Activated CD8-positive, alpha-beta memory T cell treated with anti-CD3 and anti-CD28 coated beads for 36 hours (primary cell): Measurements from ENCODE around the gene SCAMP2. TPM values are rescaled to one million over a fixed set of nuclear protein-coding genes. Genes with fewer than 3 reads are reported as not detected.

ENCODE experiments used
- CTCF ChIA-PET: fragments of 350-600 bp; sonication (Branson Sonifier 250); formaldehyde crosslinking; loops from one replicate; lab custom pipeline; 2021; ENCODE audit warnings: antibody characterized with exemption; lab: Charles Lee
- POLR2A ChIA-PET: fragments of 350-600 bp; sonication (Branson Sonifier 250); formaldehyde crosslinking; loops from one replicate; lab custom pipeline; 2021; ENCODE audit warnings: antibody characterized with exemption; lab: Charles Lee
- total RNA-seq, 2 experiments: library from RNA; stranded (reverse); gene quantifications; one replicate each; pipeline ENCODE4 v1.2.3, GENCODE V29; 2021

Gene SCAMP2, protein sequence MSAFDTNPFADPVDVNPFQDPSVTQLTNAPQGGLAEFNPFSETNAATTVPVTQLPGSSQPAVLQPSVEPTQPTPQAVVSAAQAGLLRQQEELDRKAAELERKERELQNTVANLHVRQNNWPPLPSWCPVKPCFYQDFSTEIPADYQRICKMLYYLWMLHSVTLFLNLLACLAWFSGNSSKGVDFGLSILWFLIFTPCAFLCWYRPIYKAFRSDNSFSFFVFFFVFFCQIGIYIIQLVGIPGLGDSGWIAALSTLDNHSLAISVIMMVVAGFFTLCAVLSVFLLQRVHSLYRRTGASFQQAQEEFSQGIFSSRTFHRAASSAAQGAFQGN
- total RNA-seq, result 10 to 100 TPM; 71.1 to 73.3 TPM

DNA sequence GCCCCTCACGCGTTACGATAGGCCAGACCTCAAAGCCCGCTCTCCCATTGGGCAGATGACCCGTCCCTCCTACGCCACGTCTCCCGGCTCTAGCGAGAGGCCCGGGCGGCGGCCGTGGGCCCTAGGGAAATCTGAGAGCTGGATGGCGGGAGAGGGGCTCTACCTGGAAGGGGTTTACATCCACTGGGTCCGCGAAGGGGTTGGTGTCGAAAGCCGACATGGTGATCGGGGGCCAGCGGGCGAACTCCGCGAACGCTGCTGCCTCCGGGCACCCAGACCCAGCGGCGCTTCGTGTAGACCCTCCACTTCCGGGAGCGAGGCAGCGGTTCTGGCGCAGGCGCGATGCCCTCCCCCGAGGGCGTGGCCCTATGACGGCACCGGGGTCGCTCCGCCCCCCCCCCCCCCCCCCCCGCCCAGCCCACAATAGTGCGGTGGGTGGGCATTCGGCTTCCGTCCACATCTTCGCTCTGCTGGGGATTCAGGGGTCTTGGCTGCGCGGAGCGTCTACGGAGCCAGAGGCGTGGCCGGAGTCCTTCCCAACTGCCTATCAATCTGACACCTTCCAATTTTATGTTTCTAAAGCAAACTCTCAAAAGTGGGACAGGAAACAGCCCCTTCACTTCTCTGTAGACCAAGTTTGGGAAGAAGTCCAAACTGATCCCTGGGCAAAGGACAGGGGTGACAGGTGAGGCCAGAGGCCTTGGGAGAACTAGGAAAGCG, at the start of gene SCAMP2:
SCAMP2 (minus strand) TSS at position 330 of the 720 bp plus-strand sequence; CDS start at position 220, 110 bp downstream.
- CTCF ChIA-PET, result interaction anchor here (0.6 to 1.3 kb wide), 3 partner anchors 15 to 33 kb away, joined by 3 to 6 read pairs (median 4); partner anchors contain the start of gene FAM219B
- POLR2A ChIA-PET, result interaction anchor here (1.1 kb wide), 1 partner anchor 17 kb away, joined by 4 read pairs; the partner anchor contains the start of gene MPI

DNA sequence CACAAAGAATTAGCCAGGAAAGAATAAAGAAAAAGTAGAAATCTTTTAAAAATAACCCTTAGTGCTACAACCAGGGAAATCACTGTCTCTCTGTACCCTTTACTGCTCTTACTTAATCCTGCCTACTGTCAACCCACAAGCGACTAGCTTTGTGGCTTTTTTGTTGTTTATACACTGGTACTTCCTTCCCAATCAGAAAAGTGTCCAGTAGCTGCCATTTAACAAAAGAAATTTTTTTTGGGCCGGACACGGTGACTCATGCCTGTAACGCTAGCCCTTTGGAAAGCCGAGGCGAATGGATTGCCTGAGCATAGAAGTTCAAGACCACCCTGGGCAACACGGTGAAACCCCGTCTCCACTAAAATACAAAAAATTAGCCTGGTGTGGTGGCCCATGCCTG, 47.3 kb upstream of the SCAMP2 start:
- ChIA-PET POLR2A (no interaction called here), CTCF (interaction anchor here (0.6 to 1.1 kb wide), 2 partner anchors 13 to 165 kb away, joined by 3 to 4 read pairs; no protein-coding TSS in a partner anchor)

DNA sequence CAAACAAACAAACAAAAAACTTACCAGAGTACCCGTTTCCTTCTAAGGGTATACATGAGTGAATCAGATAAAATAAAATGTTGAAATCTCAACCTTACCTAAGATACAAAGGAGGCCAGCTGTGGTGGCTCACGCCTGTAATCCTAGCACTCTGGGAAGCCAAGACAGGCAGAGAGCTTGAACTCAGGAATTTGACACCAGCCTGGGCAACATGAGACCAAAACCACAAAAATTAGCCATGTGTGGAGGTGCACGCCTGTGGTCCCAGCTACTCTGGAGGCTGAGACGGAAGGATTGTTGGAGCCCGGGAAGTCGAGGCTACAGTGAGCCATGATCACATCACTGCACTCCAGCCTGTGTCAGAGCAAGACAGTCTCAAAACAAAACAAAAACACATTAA, 44.5 kb upstream of the SCAMP2 start:
- CTCF ChIA-PET, result interaction anchor here (1.2 kb wide), 1 partner anchor 287 kb away, joined by 3 read pairs; no protein-coding TSS in a partner anchor
- POLR2A ChIA-PET, result interaction anchor here (0.7 kb wide), 2 partner anchors 11 to 719 kb away, joined by 4 to 9 read pairs; partner anchors contain the start of gene FAM219B

DNA sequence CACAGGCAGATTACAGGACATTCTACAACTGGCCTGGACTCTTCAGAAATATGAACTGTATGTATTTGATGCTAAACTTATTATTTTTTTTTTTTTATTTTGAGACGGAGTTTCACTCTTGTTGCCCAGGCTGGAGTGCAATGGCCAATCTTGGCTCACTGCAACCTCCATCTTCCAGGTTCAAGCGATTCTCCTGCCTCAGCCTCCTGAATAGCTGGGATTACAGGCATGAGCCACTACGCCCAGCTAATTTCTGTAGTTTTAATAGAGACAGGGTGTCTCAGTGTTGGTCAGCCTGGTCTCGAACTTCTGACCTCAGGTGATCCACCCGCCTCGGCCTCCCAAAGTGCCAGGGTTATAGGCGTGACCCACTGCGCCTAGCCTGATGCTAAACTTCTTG, 40.6 kb upstream of the SCAMP2 start:
- POLR2A ChIA-PET, result interaction anchor here (0.8 kb wide), 1 partner anchor 15 kb away, joined by 3 read pairs; no protein-coding TSS in a partner anchor
- CTCF ChIA-PET, result interaction anchor here (0.9 to 4.9 kb wide), 2 partner anchors 12 to 71 kb away, joined by 3 to 27 read pairs; no protein-coding TSS in a partner anchor

DNA sequence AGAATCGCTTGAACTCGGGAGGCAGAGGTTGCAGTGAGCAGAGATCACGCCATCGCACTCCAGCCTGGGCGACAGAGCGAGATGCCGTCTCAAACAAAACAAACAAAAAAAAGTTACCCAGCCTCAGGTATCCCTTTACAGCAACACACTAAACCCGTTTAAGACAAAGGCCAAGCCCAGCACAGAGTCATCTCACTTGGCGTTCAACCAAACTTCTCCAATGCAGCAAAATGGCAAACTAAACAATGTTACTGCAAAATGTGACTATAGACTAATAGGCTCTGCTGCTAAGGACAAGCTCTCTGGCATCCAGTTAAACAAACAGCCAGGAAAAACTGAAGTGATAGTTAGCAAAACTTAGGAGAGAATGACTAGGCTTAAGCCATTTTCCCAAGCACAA, 39.9 kb upstream of the SCAMP2 start:
- POLR2A ChIA-PET, result no interaction called here
- CTCF ChIA-PET, result interaction anchor here (0.9 to 4.9 kb wide), 2 partner anchors 11 to 71 kb away, joined by 3 to 27 read pairs; no protein-coding TSS in a partner anchor

DNA sequence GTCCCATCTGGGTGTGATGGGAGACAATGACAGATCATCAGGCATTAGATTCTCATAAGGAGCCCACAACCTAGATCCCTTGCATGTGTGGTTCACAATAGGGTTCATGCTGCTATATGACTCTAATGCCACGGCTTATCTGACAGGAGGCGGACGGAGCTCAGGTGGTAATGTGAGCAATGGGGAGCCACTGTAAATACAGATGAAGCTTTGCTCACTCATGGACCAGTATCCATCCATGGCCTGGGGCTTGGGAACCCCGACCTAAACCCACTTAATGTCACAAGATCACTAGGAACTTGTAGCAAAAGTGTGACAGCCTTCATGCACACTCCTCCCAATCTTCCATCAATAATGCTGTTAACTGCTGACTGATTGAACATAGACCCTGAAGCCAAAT, 35.5 kb upstream of the SCAMP2 start:
- ChIA-PET POLR2A (no interaction called here), CTCF (interaction anchor here (1.1 kb wide), 1 partner anchor 12 kb away, joined by 4 read pairs; no protein-coding TSS in a partner anchor)

DNA sequence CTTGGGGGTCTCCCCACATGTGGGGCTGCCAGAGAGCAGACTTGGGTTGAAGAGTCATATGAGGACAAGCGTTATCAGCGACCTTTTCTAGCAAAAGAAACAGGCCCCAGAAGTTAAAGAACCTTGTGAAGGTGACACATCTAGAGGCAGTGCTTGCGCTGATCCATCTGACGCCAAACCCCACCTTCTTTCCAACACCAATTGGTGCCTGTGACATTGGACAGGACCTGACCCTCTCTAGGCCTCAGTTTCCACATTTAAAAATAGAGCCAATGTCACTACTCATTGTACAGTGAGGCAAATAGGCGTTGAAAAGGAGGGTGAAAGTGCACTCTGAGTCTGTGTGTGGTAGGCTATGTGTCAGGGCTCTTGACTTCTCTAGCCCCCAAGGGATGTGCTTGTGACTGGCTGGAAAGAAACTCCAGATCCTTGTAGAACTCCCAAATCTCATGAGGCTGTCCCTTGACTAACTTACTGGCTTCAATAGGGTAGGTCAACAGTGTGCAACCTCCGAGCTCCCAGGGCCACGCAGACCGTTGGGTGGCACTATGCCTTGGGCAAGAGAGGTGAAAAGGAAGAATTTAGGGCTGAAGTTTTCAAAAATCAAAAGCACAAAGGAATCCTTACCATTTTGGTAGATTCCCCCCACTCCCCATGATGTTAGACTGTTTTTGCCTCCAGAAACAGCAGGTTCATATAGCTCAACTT, 34.2 kb upstream of the SCAMP2 start:
- ChIA-PET CTCF (interaction anchor here (1.1 to 2.6 kb wide), 4 partner anchors 13 to 63 kb away, joined by 4 to 12 read pairs (median 6); no protein-coding TSS in a partner anchor), POLR2A (interaction anchor here (0.6 to 2.3 kb wide), 5 partner anchors 9 to 136 kb away, joined by 3 to 12 read pairs (median 4); partner anchors contain the start of gene MPI)

DNA sequence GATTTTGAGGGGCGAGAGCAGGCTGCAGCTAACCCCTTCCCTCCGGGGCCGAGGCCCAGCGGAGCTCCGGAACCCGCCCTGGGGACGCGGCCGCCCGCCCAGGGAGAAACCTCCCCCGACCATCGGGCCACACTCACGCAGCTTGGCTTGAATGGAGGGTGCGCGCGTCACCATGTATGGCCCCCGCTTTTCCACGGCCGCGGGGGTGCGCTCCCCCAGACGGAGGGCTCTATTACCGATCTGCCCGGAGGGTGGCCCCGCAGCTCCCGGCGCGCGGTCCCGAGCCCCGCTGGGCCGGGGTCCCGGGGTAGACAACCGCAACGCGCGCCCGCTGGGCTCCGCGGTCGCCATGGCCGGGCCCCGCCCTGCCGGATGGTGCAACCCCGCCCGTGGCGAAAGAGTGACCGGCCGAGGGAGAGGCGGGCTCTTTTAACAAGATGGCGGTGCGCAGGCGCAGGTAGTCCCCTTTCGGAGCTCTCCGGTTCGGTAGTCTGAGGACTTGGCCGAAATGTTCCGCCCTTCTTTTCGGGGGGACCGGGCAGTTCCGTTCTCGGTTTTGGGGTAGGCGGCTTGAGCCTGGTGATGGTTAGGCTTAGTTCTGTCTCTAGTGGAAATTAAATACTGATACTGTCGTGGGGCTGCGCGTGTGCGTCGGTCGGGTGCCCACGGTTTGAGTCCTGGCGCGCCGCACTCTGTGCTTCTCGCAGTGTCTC, 33.4 kb upstream of the SCAMP2 start, which contains the start of gene FAM219B:
FAM219B (minus strand) TSS at position 402 of the 713 bp plus-strand sequence; CDS start at position 351, 51 bp downstream.
- POLR2A ChIA-PET, result interaction anchor here (0.6 to 2.3 kb wide), 8 partner anchors 9 to 291 kb away, joined by 3 to 12 read pairs (median 5); partner anchors contain the start of genes CLK3 and MPI

DNA sequence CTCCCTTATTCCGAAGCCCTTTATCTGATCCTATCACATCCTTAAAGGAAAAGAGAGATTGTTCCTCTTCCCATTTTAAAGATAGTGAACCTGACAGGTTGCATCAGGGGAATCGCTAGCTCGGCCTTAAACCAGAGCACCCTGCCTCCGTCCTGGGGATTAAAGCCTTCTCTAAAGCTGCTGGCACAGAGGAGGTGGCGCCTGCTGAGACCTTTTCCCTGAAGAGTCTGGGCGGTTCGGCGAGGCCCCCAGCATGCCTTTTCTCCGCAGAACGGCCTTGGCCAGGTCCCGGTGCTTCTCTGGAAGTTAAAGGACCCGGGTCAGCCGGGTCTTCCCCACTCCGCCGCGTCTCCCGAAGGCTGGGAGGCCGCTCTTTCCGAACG, 32.9 kb upstream of the SCAMP2 start:
- CTCF ChIA-PET, result interaction anchor here (0.6 to 2.6 kb wide), 11 partner anchors 19 to 362 kb away, joined by 3 to 12 read pairs (median 3); partner anchors contain the start of gene SCAMP2
- POLR2A ChIA-PET, result interaction anchor here (0.6 to 2.3 kb wide), 7 partner anchors 8 to 291 kb away, joined by 3 to 12 read pairs (median 6); partner anchors contain the start of genes CLK3 and MPI

More for the DNA sequence above, 33.4 kb upstream of the SCAMP2 start, which contains the start of gene FAM219B:
- CTCF ChIA-PET, result interaction anchor here (0.6 to 2.6 kb wide), 10 partner anchors 19 to 362 kb away, joined by 3 to 12 read pairs (median 3); partner anchors contain the start of gene SCAMP2

DNA sequence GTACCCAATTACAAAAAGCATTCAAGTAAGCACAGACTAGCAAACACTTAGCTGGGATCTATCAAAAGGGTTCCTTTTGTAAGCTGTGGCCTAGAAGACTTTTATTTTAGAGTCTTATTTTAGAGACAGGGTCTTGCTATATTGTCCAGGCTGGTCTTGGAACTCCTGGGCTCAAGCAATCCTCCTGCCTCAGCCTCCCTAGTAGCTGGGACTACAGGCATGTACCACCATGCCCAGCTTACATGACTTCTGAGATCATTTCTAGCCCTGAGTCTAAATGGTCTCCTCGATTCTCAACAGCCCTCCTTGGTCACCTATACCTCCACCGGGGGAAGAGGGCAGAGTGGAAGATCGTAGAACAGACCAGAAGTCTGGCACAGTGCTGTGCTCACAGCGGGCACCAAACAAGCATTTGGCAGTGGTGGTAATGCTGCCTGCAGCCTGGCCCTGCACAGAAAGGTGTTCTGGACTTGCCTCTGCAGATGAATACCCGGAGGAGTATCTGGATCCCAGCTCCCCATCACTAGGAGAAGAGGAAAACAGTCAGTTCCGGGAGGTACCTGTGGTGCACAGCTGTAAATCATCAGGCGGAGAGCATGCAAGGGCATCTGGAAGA, 31.1 kb upstream of the SCAMP2 start:
- ChIA-PET POLR2A (no interaction called here), CTCF (interaction anchor here (0.8 to 1.7 kb wide), 6 partner anchors 14 to 117 kb away, joined by 3 to 5 read pairs (median 4); partner anchors contain the start of gene MPI)

DNA sequence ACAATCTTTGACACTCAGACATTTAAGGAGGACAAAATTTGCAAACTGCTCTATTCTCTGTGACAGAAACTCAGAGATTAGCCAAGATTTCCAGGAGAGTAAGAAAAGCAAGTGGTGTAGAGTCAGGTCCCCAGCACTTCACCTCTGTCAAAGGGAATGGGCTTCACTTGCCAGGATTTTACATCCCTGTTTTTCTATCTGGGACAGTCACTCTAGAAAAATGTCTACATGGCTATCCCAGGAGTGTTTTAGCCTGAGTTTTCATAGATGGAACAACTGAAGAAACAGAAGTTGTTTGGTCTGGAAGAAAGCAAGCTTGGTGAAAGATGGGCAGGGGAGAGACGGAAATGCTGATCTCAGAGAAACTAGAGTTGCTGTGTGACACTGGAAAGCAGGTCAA, 30.5 kb upstream of the SCAMP2 start:
- POLR2A ChIA-PET, result no interaction called here
- CTCF ChIA-PET, result interaction anchor here (0.8 to 4.9 kb wide), 7 partner anchors 14 to 132 kb away, joined by 3 to 22 read pairs (median 4); partner anchors contain the start of gene MPI

DNA sequence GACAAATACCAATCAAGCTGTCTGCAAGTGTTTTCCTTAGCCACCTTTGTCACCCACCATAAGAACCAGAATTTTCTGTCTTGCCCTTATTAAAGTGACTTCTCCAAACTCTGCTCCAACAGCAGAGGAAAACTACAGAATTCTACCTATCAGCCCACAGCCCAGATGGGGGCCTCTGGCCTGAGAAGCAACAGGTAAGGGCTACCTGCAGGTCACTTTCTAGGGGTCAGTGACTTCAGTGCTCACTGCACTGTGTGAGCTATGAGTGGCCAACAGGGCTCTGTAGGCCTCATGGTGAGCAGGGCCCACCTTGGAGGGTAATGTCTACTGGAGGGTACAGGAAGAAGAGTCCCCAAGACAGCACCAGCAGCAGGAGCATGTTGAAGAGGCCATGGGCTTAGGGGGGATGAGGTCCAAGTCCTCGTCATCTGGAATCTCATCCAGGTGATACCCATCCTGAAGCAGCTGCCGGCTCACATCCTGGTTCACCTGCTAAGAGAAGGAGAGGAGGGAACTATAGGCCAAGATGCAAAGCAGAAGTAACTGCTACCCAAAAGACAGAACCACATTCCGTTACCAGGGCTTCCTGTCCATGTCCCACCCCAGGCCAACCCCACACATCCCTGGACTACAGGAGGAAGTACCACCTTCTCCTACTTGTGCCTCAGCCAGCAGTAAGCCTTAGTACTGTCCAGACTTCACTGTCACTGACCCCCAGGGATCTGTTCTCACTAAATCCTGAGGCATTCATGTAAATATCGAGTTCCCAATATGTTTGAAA, 29.3 kb upstream of the SCAMP2 start:
- POLR2A ChIA-PET, result interaction anchor here (0.6 to 1.6 kb wide), 3 partner anchors 32 to 58 kb away, joined by 3 read pairs; no protein-coding TSS in a partner anchor
- CTCF ChIA-PET, result interaction anchor here (0.5 to 4.9 kb wide), 28 partner anchors 9 to 376 kb away, joined by 3 to 27 read pairs (median 5); partner anchors contain the start of genes CSK, MPI and ULK3

DNA sequence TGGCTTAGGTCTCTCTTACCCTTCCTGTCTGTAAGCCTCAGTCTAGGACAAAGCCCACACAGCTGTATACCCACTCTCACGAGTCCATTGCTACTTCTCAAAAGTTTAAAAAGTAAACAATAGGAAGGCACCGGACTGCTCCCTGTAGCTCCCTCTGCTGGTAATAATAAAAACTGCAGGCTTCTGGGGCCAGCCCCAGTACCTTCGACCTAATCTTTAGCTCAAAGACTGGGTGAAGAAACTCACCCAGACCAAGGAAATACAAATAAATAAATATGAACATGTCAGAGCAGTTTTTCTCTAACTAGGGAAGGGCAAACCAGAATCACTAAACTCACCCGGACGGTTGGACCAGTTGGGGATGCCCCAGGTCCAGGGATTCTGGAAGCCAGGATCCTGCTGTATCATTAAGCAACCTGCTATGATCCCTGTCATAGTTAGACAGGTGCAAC, 28.5 kb upstream of the SCAMP2 start:
- ChIA-PET POLR2A (interaction anchor here (0.8 to 1.6 kb wide), 3 partner anchors 31 to 103 kb away, joined by 3 read pairs; no protein-coding TSS in a partner anchor), CTCF (interaction anchor here (0.7 to 4.9 kb wide), 32 partner anchors 8 to 132 kb away, joined by 3 to 27 read pairs (median 5); partner anchors contain the start of genes CSK, MPI and ULK3)

DNA sequence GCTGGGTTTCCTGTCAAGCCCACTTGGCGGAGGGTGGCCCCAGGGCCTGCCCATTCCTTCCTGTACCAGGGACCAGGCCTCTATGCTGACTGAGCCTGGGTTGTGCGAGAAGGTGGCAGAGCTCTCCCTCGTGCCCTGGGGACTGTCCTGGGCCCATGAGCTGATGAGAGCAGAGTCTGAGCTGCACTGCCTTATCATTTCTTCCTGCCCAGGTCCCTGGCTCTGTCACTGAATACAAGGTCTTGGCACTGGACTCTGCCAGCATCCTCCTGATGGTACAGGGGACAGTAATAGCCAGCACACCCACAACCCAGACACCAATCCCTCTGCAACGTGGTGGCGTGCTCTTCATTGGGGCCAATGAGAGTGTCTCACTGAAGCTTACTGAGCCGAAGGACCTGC, 24.1 kb upstream of the SCAMP2 start:
- ChIA-PET CTCF (interaction anchor here (0.5 to 1.2 kb wide), 2 partner anchors 12 to 20 kb away, joined by 3 read pairs; no protein-coding TSS in a partner anchor), POLR2A (interaction anchor here (0.9 to 1.7 kb wide), 2 partner anchors 9 to 120 kb away, joined by 3 to 7 read pairs; partner anchors contain the start of gene FAM219B)

DNA sequence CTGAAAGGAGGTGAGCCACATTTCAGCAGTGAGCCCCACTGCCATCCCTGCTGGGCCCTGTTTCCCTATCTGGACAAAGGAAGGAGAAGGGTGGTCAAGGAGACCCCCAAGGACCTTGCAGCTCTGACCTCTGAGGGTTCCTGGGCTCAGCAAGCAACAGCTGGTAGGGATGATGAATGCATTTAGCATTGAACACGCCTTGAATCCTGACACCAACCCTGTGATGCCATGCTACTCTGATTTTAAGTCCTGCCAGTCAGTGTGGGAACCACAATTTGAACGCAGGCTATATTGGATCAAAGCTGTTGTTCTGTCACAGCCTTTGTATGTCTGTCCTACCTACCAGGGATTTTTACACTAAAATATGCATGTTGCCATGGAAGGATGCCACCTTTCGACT, 23.2 kb upstream of the SCAMP2 start:
- CTCF ChIA-PET, result interaction anchor here (1.2 kb wide), 1 partner anchor 11 kb away, joined by 3 read pairs; no protein-coding TSS in a partner anchor
- POLR2A ChIA-PET, result interaction anchor here (1.5 kb wide), 1 partner anchor 14 kb away, joined by 3 read pairs; no protein-coding TSS in a partner anchor
